SHP77 (cell line): ENCODE measurements around the gene OVCH2.
"Not testable (repeated sequence)": the region's sequence is repeated elsewhere in the genome, so short reads cannot be mapped to it uniquely, and the experiment has no call there.

Experiments
- DNase-seq, 2 experiments: peaks; one replicate each; lab custom pipeline; 2025; lab: John Stamatoyannopoulos, UW

The OVCH2 gene, protein sequence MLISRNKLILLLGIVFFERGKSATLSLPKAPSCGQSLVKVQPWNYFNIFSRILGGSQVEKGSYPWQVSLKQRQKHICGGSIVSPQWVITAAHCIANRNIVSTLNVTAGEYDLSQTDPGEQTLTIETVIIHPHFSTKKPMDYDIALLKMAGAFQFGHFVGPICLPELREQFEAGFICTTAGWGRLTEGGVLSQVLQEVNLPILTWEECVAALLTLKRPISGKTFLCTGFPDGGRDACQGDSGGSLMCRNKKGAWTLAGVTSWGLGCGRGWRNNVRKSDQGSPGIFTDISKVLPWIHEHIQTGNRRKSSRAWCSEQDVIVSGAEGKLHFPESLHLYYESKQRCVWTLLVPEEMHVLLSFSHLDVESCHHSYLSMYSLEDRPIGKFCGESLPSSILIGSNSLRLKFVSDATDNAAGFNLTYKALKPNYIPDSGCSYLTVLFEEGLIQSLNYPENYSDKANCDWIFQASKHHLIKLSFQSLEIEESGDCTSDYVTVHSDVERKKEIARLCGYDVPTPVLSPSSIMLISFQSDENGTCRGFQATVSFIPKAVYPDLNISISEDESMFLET

GRCh38 chr11:7706377-7706776 is at the start of gene OVCH2:
Gene OVCH2 (minus strand): TSS chr11:7706477. CDS start chr11:7706394, 83 bp downstream.
- no peak for DNase-seq

- DNase-seq, result no peak
Observed at GRCh38 chr11:7749456-7749855, 43.2 kb upstream of the OVCH2 start.

- not testable (repeated sequence) for DNase-seq
Observed at GRCh38 chr11:7734767-7735166, 28.5 kb upstream of the OVCH2 start.

GRCh38 chr11:7714786-7715185 is 8.5 kb upstream of the OVCH2 start:
- DNase-seq, result no peak

DNA sequence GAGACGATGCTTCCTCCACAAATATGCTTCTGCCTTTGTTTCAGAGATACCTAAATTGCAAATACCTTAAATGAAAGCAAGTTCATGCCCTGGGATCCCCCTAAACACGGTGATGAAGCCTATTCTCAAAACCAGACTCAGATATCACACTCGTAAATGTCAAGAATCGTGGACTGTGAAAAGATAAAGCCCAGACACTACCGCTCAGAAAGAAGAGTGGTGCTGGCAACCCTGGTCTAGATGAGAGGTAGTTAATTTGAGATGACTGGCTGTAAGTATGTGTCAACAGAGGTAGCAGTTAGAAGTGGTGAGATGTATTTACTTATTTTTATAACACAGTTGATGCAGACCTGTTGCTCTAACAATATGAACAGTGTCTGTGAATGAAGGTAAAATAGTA is 2.5 kb downstream of the OVCH2 start:
- DNase-seq, result no peak

DNA sequence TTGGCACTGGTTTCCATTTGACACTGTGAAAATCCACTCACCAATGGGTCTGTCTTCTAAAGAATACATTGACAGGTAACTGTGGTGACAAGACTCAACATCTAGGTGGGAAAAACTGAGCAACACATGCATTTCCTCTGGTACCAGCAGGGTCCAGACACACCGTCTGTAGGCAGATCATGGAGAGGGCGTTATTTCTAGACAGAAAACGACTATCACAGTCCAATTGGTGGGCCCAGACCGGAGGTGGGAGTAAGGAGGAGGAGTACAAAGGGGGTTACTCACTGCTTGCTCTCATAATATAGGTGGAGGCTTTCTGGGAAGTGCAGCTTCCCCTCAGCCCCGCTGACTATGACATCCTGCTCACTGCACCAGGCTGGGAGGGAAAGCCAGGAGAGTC is 9.9 kb downstream of the OVCH2 start:
- DNase-seq, result no peak

- no peak for DNase-seq
Observed at GRCh38 chr11:7694235-7694634, 12.0 kb downstream of the OVCH2 start.

GRCh38 chr11:7692426-7692825 is 13.9 kb downstream of the OVCH2 start:
- DNase-seq, result no peak

- DNase-seq, result no peak
Observed at GRCh38 chr11:7691759-7692350, 14.4 kb downstream of the OVCH2 start.

DNA sequence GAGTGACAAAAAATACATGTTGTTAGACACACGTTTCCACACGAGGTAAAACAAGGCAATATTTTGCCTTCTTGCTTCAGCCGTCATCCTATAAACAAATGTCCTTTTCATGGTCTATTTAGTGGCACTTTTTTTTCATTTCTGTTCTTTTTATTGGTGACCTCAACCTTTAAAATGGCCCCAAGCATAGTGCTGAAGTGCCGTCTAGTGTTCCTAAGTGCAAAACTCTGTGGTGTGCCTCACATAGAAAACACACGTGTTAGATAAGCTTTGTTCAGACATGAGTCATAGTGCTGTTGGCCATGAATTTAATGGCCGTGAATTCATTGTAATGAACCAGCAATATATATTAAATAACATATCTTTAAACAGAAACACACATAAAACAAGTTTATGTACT is 15.6 kb downstream of the OVCH2 start:
- no peak for DNase-seq

DNA sequence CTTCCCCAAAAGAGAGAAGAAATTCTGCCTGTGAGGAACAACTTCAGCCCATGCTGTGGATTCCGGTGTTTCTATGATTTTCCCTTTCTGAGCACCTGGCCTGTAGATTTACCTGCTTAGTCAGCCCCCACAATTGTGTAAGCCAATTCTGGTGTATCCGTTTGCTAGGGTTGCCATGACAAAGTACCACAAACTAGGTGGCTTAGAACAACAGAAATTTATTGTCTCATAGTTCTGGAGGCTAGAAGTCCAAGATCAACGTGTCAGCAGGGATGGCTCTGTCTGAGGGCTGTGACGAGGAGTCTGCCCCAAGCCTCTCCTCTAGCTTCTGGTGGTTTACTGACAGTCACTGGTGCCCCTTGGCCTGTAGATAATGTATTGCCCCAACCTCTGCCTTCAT is 17.0 kb downstream of the OVCH2 start:
- no peak for DNase-seq

DNA sequence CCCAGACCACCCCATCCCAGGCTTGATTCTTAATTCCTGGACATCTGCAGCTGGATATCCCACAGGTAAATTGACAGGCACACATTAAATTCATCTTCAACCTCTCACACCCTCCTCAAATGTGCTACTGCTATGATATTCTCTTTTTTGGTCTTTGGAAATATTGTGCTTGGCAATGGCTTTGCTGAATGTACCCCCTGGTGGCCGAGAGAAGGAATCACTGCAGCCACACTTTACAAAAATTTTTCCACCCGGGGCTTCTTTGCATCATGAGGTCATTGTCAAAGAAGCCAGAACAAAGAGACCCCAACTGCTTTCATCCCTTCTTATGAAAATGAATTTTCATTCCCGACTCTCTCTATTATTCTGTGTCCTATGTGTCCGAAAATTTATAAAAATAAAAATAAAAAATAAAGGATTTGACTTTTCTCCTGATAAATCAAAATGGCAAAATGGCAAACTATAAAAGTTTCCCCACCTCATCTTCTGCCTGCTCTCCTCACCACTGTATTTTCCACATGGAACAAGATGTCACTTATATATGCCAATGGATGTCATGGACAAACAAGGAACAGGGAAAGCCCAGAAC is 17.9 kb downstream of the OVCH2 start:
- peak in 1 of 2 experiments; percentile 3 for DNase-seq

DNA sequence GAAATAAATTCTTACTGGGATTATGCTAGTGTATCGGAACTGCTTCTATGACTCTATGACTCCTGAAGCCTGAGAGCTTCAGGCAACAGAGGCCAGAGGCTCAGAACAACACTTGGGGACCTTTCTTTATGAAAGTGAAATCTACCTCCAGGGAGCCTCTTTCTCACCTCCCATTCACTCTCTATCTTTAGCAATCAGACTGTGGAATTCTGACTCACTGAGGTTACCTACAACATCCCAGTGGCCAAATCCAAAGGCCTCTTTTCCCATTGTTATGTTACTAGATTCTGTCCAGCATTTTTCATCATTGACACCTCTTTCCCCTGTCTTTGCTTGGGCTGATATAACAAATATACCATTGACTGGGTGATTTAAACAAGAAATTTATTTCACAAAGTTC is 18.9 kb downstream of the OVCH2 start:
- DNase-seq, result no peak

GRCh38 chr11:7686761-7687160 is 19.5 kb downstream of the OVCH2 start:
- no peak for DNase-seq

DNA sequence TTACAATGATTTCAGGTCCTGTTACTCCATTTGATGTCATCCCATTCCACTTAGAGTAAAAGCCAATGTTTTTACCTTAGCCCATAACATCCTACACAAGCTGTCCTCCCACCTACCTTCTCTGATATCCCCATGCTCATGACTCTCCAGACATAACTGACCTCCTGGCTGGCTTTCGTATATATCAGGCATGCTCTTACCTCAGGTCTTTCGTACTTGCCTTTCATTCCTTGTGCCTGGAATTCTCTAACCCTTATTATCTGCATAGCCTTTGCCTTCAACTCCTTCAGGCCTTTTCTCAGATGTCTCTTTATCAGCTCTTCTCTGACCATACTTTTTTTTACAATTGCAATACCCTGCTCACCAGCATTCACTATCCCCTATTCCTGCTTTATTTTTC is 22.7 kb downstream of the OVCH2 start:
- DNase-seq, result no peak

DNA sequence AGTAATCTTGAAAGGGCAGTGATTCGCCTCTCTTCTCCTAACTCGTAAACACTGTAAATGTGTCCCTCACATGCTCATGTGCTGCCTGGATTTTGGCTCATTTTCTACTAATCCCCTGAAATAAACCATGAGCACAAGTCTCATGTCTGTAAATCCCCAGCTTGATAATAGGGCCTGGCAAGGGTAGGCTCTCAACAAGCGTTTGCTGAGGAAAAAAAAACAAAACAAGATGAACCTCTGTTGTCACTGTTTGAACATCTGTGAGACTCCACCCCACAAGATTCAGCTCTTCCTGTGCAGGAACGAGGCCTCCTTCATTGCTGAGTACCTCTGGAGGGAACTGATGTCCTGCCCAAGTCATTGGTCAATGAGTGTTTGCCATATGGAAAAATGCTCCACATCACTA is 28.5 kb downstream of the OVCH2 start:
- no peak for DNase-seq

DNA sequence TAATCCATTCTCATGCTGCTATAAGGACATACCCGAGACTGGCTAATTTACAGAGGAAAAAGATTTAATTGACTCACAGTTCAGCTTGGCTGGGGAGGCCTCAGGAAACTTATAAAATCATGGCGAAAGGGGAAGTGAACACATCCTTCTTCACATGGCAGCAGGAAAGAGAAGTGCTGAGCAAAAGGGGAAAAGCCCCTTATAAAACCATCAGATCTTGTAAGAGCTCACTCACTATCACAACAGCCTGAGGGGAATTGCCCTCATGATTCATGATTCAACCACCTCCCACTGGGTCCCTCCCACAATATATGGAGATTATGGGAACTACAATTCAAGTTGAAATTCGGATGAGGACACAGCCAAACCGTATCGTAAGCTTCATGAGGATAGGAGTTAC is 29.2 kb downstream of the OVCH2 start:
- DNase-seq, result no peak

DNA sequence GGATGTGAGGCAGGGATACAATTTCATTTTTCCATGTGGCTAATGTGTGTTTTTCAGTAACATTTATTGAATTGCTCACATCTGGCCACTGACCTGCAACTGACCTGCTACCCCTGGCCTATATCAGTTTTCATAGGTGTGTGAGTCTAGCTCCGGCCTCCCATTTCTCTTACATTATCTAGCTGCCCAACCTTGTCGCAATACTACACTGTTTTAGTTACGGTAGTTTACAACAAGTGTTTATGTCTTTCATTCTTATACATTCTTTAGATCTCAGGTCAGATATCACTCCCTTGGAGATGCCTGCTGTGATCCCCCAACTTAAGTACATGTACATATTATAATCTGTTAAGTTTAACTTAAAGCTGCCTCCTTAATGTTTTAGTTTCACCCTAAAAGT is 30.6 kb downstream of the OVCH2 start:
- DNase-seq, result no peak

DNA sequence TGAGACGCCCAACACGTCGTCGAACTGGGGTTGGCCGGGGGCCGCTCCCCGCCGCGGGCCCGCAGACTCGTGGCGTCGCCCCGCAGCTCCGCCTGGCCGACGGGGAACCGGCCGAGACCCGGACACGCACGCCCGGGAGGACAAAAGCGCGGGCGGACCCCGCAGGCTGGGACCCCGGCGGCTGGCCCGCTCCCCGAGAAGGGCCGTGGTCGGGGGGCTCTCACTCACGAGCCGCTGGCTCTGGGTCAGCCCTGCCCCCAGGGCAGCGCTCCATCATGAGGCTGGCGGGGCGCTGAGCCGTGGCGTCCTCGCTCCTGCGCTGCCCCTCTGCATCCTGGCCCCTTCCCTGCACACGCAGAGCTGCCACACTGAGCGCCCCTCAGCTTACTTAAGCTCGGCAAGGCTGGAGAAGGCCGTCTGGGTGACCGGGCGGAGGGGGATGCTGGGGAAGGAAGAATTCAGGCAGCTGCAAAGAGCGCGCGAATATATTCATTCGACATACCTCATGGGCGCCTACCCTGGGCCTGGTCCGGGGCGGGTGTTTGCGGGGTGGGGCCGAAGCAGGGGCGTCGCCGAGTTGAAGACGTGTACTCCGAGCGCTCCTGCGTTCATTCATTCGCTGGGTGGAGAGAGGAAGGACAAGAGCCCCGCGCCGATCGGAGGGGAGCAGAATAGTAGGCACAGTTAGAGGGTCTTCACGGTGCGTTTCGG is 32.4 kb downstream of the OVCH2 start:
- no peak for DNase-seq

GRCh38 chr11:7672960-7673723 is 33.1 kb downstream of the OVCH2 start, which contains the start of gene CYB5R2:
Gene CYB5R2 (minus strand): TSS chr11:7673500. CDS start chr11:7672825, 675 bp downstream.
- no peak for DNase-seq

GRCh38 chr11:7672276-7672959 is 33.9 kb downstream of the OVCH2 start:
- DNase-seq, result no peak
